Stimulated activated naive CD8-positive, alpha-beta T cell treated with anti-CD3 and anti-CD28 coated beads, Interleukin-15, Interleukin-2, amounts not matched to agents 100 U/mL and 50 U/mL, for 24 hours (primary cell): ENCODE results near the gene CRMP1.
"Not testable (repeated sequence)": the region's sequence is repeated elsewhere in the genome, so short reads cannot be mapped to it uniquely, and the experiment has no call there.

ENCODE experiments used
- ATAC-seq: fragments of 150-1000 bp; cut with Tn5 transposase; one replicate; pipeline ENCODE4 v1.10.0; 2021
- DNase-seq: peaks from one replicate; pipeline ENCODE4 v3.0.0; 2021

CRMP1 gene

DNA sequence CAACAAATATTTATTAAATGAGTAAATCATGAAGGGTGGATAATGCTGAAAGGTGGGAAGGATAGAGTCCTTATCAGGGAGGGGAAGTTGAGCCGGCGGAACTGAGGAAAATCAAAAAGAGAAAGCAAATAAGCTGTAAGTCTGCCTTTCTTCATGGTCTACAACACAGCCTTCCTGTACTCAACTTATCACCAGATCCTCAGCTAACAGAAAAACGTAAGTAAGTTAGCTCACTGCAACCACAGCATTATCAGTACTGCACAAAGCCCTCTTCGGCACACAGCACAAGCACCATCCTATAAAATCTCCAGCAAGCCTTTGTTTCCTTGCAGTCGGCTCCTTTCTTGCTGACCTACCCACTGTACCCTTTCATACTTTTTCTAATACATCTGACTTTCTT, 70.3 kb downstream of the CRMP1 start:
- DNase-seq (no peak), ATAC-seq (no peak)

DNA sequence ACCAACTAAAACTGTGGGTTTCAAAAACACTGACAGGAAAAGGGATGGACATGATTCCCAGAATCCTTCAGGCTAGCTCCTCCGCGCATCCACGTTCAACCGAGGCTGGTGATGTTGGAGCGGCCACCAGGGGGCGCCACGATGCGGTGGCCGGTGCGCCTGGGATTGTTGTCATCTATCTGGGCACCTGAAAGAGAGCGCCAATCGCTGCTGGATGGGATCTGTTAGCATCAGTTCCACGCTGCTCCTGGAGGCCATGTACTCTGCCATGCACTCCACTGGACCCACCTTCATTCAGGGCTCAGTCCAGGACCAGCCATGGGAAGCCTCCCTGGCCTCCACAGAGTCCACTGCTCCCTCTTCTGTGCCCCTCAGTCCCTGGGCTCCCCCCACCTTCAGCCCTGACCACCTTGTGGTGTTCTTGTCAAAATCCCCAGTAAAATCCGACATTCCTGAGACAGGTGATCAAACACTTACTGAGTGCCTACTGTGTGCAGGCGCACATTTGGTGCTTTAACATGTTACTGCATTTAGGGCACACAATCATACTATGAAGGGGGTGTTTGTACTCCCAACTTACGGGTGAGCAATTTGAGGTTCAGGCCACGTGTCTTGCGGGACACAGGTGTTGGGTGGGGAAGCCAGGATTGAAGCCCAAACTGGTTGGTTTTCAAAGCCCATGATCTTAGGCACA, 71.1 kb downstream of the CRMP1 start:
- no peak for ATAC-seq
- DNase-seq: peak; percentile 15

GRCh38 chr4:5816851-5817375, 76.0 kb downstream of the CRMP1 start:
- ATAC-seq (no peak), DNase-seq (no peak)

DNA sequence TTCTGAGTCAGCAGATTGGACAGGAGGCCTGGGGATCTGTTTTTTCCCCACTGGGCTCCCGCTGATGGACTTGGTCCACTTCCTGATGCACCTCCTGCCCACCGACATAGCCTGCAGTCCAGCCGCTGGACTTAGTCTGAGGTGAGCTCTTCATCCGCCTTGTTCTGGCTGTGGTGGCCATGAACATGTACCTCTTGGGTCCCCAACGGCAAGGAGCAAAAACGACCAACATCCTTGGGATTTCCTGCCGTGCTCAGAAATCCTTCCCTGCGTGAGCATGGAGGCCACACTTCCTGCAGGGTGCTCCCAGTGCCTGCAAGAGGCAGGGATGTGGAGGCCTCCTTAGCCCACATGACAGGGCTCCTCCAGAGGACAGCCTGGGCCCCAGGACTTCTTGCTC, 76.8 kb downstream of the CRMP1 start:
- ATAC-seq: no peak
- DNase-seq: no peak

DNA sequence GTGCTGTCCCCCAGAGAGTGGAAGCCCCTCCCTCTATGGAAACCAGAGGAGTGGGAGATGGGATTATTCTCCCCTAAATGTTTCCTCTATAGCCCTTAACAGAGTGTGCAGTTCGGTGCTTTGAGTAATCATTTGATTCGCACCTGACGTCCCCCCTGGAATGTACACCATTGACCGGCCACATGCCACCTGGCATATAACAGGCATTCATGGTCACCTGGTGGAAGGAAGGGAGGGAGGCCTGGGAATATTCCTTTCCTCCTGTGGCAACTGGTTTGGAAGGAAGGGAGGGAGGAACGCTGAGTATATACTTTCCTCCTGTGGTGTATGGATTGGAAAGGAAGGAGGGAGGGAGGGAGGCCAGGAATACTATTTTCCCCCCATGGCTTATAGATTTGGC, 77.2 kb downstream of the CRMP1 start:
- DNase-seq (no peak), ATAC-seq (no peak)

DNA sequence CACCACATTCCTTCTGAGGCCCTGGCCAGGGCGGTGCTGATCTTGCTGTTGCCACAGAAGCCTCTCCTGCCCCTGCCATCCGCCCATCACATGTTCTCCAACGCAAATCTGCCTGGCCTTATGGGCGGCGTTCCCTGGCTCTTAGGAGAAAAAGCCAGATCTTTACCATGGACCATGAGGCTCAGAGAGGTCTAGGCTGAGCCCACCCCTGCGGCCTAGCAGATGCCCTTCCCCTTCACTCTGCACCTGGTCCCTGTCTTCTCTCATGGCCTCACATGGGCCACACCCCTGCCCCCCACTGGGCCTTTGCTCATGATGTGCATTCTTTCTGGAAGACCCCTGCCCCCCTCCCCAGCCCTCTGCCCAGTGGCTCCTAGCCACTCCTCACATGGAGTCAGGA, 78.5 kb downstream of the CRMP1 start:
- DNase-seq: no peak
- no peak for ATAC-seq

DNA sequence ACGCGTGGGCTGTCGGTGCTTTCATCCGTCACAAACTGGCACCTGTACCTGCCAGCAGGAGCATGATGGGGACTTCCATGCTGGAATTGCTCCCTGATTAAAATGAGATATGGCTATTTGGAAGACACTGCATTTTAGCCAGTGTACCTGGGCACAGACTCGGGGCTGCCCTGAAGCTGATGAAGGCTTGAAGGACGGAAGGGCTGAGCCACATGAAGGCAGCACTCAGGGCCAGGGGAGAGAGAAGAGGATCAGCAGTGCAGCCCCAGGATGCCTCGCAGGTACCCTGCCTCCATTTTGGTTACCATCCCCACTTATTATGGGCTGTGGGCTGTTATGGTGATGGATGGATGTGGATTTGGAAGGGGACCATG, 79.0 kb downstream of the CRMP1 start:
- no peak for DNase-seq
- ATAC-seq: no peak

- DNase-seq (peak; percentile 6), ATAC-seq (no peak)
These were observed 80.2 kb downstream of the CRMP1 start for GRCh38 chr4:5812506-5813229.

DNA sequence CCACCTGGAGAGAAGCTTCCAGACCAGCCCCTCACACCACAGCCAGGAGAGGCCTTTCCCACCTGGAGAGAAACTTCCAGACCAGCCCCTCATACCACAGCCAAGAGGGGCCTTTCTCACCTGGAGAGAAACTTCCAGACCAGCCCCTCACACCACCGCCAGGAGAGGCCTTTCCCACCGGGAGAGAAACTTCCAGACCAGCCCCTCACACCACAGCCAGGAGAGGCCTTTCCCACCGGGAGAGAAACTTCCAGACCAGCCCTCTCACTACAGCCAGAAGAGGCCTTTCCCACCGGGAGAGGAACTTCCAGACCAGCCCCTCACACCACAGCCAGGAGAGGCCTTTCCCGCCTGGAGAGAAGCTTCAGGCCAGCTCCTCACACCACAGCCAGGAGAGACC, 80.8 kb downstream of the CRMP1 start:
- DNase-seq, ATAC-seq: not testable (repeated sequence)

GRCh38 chr4:5810770-5811430, 82.0 kb downstream of the CRMP1 start:
- ATAC-seq: no peak
- no peak for DNase-seq

DNA sequence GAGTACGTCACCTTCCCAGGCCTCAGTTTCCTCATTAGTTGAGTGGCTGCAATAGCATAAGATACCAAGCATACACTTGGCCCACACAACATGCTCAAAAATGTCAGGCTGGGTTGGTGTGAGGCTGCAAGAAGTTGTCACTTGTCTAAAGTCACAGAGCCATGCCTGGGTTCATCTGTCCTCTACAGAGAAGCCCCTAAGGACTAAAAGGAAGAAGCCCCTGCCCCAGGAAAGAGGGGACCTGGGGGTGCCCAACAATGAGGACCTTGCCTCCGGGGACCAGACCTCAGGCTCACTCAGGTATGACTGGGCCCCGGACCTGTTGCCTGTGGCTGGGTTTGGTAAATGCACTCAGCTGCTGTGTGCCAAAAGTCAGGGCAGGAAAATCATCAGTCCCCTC, 82.7 kb downstream of the CRMP1 start:
- DNase-seq (no peak), ATAC-seq (no peak)

DNA sequence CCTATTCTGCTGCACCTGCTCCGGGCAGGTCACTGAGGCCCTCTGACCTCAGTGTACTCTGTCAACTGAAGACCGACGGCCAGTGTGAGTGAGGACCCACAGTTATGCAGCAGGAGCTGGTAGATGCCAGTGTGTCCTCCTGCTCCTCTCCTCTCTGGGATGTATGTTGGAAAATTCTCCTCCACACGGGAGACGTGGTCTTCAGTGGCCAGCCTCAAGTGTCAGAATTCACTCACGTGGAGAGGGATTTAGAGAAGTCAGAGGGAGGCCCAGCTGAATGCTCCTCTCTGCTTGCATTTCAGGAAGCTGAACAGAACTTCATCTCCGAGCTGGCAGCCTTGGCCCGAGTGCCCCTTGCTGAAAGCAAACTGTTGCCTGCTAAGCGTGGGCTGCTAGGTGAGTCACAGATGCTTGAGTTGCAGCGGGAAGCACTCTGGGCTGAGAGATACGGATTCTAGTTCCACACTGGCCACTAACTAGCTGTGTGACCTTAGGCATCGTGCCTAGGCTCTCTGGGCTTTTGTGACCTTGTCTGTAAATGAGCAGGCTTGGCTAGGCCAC, 83.6 kb downstream of the CRMP1 start:
- ATAC-seq (no peak), DNase-seq (no peak)

DNA sequence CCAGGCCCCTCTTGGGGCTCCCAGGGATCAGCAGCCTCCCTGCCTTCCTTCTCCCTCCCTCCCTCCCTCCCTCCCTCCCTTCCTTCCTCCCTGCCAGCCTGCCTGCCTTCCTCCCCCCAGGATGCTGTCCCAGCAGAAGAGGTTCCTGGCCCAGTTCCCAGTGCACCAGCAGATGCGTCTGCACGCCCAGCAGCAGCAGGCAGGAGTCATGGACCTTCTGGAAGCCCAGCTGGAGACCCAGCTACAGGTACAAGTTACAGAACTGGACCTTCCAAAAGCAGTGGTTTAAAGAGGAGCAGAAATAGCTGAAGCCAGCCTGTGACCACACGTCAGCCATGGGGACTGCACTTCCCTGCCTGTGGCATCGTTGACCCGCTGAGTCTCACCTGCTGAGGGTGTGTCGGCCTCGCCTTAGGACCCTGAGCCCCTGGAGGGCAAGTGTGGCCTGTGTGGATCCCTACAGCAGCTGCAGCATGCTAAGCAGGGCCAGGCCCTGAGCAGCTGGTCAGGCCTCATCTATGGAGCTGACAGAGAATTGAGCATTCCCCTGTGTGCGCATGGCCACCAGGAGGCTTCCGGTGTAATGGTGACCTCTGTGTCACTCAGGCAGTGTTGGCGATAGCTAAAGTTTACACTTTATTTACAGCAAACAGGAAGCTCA, 84.7 kb downstream of the CRMP1 start:
- ATAC-seq: no peak

GRCh38 chr4:5805270-5805669, 87.6 kb downstream of the CRMP1 start:
- ATAC-seq (no peak), DNase-seq (no peak)

More for the DNA sequence above, 84.7 kb downstream of the CRMP1 start:
- DNase-seq: no peak

DNA sequence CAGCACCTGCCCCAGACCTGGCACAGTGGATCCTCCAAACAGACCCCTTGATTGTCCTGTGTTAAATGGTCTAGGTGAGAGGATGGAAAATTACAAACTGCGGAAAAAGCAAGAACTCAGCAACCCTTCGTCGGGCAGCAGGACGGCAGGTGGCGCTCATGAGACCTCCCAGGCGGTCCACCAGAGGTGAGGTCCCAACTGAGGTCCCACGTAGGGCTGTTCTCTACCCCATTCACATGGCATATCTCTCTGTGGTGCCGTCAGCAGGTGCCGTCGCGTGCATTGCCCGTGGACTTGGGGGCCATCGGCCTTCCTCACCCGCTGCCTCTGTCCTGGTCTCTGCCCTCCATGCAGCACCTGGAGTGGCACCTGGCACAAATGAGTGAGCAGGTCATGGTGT, 88.2 kb downstream of the CRMP1 start:
- DNase-seq (no peak), ATAC-seq (no peak)

GRCh38 chr4:5802565-5802964, 90.3 kb downstream of the CRMP1 start:
- DNase-seq (no peak), ATAC-seq (no peak)

DNA sequence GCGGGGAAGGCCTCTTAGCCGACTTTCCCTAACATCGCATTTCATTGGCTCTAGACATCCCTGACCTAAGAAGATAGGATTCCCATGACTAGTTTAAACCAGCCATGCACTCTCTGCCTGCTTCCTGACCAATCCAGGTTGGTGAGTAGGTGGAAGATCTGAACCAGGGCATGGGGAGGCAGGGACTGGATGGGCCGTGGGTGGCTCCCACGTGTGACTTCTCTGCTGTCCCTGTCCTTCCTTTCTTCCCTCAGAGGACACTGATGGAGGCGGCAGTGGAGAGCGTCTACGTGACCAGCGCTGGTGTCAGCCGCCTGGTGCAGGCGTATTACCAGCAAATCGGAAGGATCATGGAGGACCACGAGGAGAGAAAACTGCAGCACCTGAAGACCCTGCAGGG, 91.2 kb downstream of the CRMP1 start:
- no peak for ATAC-seq
- DNase-seq: no peak

GRCh38 chr4:5800496-5800895, 92.4 kb downstream of the CRMP1 start:
- ATAC-seq: no peak
- DNase-seq: no peak

- ATAC-seq (no peak), DNase-seq (no peak)
These were observed 93.5 kb downstream of the CRMP1 start for GRCh38 chr4:5799406-5799805.

DNA sequence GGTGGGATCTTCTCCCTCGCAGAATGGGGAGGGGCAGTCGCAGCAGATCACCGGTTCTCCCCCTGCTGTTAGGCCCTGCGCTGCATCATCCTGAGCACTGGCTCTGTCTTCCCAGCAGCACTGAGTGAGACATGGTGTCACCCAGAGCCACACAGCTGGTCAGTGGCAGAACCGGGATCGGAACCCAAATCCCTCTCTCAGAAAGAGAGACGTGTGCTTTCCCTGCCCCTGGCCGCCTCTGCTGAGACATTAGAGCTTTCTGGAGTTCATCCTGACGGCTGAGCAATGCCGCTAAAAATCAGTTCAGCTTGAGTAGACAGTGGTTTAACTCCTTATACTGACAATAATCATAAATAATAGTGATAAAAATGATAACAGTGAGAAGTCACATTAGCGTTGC, 93.9 kb downstream of the CRMP1 start:
- DNase-seq: no peak
- no peak for ATAC-seq

DNA sequence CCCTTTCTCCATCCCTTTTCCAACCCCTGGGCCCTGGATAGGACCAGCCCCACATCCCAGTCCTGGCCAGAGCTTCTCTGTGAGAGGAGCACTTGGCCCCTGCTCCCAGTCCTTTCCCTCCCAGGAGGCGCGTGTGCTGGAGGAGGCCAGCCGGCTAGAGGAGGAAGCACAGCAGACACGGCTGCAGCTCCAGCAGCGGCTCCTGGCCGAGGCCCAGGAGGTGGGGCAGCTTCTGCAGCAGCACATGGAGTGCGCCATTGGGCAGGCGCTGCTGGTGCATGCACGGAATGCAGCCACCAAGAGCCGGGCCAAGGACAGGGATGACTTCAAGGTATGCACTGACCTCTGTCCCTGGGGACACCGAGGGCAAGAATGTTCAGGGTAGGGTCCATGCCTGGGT, 94.4 kb downstream of the CRMP1 start:
- ATAC-seq: no peak
- no peak for DNase-seq

DNA sequence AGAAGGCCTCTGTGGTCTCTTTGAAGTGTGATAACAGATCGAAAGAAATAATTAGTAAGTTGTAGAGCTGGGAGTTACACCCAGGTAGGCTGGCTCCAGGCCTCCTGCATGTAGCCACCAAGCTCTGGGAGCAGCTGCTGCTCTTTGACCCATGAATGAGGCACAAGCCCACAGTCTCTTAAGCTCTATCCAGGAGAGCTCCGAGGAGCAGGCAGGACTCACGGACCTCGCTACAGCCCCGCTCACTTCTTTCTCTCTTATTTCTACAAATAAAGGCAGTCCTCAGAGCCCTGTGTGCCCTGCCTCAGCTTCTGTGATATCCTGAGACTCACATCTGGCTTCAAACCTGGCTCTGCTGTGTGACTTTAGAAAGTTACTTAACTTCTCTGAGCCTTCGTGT, 95.0 kb downstream of the CRMP1 start:
- no peak for DNase-seq
- no peak for ATAC-seq
